NCI-H2196 (cell line): Measurements from ENCODE around the gene RIPOR1.
A peak's percentile ranks its signal among the peaks of the same experiment; 100 is the strongest.
"Not testable (repeated sequence)": the region's sequence is repeated elsewhere in the genome, so short reads cannot be mapped to it uniquely, and the experiment has no call there.

ENCODE experiments used
- DNase-seq: peaks from one replicate; lab custom pipeline; 2025; ENCODE audit not compliant: unreplicated experiment; lab: John Stamatoyannopoulos, UW

Gene RIPOR1, protein sequence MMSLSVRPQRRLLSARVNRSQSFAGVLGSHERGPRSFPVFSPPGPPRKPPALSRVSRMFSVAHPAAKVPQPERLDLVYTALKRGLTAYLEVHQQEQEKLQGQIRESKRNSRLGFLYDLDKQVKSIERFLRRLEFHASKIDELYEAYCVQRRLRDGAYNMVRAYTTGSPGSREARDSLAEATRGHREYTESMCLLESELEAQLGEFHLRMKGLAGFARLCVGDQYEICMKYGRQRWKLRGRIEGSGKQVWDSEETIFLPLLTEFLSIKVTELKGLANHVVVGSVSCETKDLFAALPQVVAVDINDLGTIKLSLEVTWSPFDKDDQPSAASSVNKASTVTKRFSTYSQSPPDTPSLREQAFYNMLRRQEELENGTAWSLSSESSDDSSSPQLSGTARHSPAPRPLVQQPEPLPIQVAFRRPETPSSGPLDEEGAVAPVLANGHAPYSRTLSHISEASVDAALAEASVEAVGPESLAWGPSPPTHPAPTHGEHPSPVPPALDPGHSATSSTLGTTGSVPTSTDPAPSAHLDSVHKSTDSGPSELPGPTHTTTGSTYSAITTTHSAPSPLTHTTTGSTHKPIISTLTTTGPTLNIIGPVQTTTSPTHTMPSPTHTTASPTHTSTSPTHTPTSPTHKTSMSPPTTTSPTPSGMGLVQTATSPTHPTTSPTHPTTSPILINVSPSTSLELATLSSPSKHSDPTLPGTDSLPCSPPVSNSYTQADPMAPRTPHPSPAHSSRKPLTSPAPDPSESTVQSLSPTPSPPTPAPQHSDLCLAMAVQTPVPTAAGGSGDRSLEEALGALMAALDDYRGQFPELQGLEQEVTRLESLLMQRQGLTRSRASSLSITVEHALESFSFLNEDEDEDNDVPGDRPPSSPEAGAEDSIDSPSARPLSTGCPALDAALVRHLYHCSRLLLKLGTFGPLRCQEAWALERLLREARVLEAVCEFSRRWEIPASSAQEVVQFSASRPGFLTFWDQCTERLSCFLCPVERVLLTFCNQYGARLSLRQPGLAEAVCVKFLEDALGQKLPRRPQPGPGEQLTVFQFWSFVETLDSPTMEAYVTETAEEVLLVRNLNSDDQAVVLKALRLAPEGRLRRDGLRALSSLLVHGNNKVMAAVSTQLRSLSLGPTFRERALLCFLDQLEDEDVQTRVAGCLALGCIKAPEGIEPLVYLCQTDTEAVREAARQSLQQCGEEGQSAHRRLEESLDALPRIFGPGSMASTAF

DNA sequence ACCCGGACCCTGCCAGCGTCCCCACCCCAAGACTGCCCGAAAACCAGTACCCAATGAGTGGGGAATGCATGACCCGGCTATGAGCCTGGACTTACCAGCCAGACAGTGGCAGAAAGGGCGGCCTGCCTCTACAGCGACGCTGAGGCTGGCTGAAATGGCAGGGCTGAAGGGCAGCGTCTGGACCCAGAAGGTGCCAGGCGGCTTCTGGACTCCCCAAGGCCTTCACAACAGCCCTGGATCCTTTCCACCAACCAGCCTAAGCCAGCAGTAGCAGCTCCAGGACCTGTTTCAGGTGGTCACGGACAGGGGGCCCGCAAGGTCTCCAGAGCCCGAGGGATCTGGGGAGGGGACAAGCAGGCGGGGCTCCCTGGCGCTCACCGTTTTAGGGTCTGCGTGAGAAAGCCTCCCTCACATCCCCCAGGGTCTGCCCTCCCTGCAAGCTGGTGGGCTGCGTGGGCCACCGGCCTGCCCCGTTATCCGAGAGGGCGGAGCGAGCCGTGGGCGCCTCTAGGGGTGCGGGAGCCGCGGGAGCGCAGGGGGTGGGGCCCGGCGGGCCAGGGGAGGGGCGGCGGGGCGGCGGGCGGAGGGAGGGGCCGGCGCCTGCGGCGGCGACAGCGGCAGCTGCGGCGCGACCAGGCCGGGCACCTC lies at the start of gene RIPOR1:
Gene RIPOR1 (plus strand): TSS at position 608 of the 648 bp plus-strand sequence. CDS start 9,618 bp downstream, outside the sequence.
- DNase-seq = no peak

DNA sequence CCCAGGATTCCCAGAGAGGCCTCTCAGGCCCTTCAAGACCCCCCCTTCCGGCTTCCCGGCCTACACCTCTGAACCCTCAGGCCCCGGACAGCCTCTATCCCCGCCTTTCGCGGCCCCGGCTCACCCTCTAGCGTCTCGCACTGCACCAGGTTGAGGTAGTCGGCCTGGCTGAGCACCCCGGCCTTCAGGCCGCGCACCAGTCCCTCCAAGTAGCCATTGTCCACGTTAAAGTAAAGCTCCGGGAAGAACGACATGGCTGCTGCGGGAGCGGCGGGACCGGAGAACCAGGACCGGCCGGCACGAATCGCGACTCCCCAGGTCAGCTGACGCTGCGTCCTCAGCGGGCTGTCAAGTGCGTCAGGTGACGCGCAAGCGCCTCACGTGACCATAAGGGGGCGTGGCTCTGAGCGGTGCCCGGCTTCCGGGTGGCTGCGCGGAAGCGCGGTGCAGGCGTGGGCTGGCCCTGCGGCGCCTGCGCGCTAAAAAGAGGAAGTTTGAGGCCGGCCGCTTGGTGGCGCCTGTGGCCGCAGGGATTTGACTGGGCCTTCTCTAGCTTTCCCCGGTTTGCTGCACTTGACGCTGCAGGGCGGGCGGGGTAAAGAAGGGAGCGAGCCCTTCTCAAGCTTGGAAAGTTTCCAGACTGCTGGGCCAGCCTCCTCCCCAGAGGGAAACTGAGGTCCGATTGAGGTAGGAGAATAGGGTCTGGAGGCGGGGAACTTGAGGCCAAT lies 47.6 kb upstream of the RIPOR1 start, which contains the start of gene ATP6V0D1:
Gene ATP6V0D1 (minus strand): TSS at position 325 of the 728 bp plus-strand sequence. CDS start 71 bp downstream, at position 254.
- DNase-seq = peak; percentile 91

DNA sequence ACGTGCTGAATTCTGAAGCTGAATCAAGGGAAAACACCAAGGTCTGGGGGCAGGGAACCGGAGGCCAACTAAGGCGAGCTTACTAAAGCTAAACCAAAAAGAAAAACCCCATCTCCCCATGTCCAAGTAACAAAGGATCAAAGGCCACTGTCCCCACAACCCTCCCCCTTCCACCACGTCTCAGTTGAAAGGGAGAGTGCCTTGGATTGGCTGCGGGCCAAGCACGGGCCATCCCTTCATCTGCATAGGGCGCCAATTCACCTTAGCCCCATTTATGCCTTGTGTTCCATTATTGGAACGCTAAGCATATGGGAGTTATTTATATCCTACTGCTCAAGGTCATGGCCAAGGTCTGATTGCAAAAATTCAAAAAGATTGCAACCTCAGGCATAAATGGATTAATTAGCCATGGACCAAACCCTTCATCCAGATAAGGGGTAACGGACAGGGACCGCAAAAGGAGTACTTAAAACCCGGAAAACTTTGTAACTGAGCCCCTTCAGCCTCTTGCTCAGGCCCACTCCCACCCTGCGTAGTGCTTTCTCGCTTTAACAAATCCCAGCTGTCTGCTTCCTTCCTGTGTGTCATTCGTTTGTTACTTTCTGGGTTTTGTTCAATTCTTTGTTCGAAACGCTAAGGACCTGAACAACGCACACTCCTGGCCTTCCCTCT lies 46.9 kb upstream of the RIPOR1 start:
- DNase-seq = no peak

DNA sequence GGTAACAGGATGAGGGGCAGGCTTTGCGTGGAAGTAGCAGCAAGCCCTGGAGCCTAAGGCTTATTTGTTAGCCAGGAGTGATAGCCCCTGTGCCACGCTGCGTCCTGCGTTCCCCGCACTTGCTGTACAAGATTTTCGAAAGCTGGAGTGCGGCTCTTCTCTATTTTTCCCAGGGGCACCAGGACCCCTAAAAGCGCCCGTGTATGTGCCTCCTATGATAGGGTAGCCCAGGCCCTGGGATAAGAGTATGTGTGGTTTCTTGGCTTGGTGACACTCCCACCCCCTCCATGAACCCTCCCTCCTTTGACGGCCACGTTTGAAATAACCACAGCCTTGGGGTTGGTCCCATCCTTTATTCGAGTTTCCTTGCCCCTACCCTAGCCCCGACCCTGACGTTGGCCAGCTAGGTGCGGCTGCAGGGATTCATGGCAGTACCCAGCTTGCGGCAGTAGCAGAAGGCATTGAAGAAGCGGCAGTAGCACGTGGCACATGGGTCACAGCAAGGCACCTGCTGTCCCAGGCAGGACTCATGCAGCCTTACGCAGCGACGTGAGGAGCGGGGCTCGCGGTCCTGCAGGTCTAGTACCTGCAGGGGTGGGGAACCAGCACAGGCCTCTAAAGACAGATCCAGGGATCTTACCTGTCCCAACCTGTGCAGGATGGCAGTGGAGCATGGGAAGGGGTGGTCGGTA lies 46.2 kb upstream of the RIPOR1 start:
- no peak for DNase-seq

DNA sequence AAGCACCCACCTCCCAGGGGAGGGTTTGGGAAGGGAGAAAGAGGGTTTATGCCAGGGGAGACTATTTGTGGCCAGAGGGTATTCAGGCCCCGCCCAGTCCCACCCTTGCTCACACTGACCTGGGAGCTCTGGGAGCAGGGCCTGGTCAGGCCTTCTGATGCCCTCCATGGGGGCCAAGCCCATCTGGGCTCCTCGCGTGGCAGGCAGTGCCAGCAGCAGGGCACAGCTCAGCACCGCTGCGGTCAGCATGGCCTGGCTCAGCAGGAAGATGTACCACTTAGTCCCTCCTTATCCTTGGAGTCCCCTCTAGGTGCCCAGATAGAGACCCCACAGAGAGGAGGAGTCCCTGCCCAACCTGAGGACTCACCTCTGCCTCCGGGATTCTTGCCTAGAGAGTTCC lies 45.5 kb upstream of the RIPOR1 start, which contains the start of gene AGRP:
Gene AGRP (minus strand): TSS at position 398 of the 400 bp plus-strand sequence. CDS start 149 bp downstream, at position 249.
- DNase-seq = no peak

DNA sequence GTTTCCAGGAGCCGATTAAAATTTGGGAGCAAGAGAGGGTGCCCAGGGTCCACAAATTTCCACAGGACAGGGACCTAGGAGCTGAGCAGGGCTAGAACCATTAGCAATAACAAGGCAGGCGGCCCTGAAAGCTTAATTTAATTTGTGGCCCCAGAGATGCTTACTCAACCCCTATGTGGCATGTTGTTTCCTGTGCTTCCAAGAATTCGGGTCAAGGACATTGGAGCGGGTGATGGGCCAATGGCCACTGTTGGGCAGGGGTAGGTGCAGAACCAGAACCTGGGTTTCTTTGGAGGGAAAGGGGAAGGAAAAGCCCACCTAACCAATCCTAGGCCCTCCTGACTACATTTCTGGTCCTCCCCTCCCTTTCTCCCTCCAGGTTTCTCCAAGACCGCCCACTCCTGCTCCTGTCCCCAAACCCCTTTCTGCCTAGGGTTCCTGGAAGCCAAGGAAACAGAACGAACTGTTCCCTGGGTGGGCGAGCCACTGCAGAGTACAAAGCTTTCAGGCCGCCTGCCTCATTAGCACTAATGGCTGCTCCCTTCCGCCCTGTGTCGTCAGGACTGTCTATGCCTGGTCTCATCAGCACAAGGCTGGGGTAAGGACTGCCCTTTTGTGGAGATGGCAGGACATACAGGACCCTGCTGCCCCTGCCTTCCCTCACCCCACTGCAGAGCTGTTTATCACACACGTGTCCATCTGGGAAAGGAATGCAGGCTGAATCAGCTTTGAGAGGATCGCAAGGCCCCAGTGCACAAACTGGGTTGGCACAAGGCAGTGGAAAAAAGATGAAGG lies 44.7 kb upstream of the RIPOR1 start:
- no peak for DNase-seq

DNA sequence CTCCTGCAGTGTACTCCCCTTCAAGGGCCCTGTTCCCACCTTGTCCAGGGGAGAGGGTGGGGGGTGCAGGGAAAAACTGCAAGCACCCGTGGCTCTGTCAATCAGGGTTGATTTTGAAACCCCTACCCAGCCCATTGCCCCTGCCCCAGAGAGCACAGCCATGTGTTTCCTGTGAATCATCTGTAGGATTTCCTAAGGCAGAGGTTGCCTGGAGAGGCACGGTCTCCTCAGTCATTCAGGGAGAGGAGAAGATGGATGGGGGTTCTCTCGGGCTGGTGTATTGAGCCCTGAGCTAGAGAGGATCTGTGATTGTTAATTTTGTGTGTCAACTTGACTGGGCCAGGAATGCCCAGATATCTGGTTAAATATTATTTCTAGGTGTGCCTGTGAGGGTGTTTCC lies 41.8 kb upstream of the RIPOR1 start:
- DNase-seq = no peak

DNA sequence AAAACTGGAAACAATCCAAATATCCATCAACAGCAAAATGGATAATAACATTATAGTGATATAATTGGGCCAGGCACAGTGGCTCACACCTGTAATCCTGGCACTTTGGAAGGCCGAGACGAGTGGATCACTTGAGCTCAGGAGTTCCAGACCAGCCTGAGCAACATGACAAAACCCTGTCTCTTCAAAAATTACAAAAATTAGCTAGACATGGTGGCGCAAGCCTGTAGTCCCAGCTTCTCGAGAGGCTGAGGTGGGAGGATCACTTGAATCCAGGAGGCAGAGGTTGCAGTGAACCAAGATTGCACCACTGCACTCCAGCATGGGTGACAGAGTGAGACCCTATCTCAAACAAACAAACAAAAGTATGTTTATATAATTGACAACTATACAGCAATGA lies 41.1 kb upstream of the RIPOR1 start:
- not testable (repeated sequence) for DNase-seq

DNA sequence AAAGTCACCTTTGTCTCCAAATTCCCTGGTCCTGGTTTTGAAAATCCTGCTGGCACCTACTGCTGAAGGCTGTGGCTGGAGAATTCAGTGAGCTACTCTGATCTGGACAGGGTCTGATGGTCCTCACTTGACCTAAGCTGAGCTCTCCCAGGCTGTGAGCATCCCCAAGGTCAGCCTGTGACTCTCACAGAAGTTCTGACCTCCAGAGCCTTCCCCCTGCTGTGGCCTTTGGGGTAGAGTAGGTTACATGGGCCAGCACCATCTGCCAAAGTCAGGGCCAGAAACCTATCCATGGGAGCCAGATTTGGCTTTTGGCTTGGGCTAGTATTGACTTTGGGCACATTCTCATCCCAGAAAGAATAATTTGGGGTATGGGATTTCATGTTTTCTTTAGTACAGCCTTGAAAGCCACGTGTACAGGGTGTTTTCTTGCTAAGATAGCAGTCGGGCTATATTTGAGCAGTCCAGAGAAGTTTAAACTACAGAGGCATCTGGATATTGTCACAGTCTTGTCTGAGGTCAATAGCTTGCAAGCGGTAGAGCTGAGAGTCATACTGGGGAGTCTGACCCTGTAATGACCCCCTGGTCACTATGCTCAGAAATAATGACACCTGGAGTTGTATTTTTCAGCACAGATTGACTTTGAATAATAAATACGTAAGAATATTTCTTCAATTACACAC lies 39.1 kb upstream of the RIPOR1 start:
- no peak for DNase-seq

DNA sequence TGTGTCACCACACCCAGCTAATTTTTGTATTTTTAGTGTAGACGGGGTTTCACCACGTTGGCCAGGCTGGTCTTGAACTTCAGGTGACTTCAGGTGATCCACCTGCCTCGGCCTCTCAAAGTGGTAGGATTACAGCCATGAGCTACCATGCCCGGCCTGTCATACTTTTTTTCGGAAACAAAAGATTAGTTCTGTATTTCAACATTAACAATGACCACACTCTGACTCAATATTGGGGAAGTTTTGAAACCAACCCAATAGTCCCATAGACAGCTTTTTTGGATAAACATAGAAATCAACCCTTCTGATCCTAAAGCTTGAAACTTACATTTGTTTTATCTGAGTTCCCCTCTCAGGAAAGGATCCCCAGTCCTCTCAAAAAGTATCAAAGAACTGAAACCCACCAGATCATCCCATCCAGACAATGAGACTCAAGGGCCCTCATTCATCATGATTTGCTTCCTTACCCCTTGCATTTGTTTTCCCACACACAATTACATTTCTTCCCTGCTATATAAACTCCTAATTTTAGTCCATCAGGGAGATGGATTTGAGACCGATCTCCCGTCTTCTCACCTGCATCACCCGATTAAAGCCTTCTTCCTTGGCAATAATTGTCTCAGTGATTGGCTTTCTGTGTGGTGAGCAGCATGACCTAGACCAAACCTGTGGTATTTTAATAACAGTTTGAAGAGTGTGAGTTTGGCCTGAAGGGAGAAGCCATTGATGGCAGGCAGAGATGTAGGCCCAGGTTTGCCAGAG lies 38.1 kb upstream of the RIPOR1 start:
- DNase-seq = no peak

DNA sequence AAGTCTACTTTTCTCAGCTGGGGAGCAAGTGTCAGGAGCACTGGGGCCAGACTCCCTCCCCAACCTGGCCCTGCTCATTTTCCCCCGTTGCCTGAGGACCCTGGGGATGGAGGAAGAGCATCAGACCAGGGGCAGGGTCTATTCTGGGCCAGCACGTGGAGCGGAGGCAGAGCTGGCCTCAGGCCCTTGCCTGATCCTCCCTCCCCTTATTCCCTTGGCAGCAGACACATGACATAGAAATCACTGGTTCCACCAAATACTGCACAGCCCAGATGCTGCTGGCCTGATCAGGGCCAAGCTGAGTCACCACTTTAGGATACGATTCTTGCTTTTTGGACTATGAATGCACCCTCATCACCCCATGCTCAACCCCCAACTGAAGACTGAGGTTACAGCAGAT lies 29.5 kb upstream of the RIPOR1 start:
- DNase-seq = no peak

DNA sequence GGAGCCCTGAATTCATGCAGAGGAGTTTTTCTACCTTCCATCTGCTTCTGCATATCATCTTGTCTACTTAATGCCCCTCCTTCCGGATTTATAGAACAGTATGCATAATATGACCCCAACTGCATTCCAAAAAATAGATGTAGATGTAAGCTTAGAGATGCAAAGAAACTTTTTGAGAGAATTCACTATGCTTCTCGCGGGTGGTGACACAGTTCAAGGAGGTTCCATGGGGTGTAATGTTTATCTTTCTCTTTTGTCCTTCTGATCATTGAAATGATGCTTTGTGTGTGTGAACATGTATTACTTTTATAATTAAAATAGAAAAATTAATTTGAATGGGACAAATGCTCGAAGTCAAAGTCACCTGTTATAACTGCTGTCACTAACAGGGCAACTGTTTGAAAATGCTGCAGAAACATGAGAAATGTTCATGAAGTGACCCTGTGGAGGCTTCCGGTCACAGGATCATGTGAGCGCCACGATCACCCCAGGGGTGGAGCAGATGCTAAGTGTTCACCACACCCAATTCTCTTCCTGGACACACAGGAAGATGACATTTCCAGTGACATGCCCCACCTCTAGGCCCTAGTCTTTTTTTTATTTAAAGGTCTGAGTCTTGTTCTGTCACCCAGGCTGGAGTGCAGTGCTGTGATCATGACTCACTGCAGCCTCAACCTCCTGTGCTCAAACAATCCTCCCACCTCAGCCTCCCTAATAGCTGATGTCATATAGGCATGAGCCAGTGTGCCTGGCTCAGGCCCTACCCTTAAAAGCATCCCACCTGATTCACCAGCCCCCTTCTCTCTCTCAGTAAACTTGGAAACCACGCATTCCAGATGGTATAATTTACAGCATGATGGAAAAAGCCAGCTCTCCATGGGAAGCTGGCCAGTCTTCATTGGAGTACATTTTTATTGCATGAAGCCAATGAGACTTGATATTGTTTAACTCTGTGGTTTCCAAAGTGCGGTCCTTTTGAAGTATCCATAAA lies 24.3 kb upstream of the RIPOR1 start:
- no peak for DNase-seq

DNA sequence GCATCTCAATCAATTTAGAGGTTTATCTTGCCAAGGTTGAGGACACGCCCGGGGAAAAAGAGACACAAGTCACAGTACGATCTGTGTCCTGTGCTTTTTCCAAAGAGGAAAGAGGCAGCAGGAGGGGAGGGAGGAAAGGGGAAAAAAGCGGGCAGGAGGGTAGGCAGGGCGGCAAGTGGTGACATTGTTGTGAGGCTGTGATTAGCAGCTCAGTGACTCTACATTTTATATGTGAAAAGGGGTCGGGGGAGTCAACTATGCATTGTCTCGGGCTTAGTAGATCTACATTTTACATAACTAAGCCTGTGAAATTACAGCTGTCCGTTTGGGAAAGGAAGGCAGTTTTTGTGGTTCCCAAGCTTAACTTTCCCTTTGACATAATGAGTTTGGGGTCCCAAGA lies 22.2 kb upstream of the RIPOR1 start:
- no peak for DNase-seq

DNA sequence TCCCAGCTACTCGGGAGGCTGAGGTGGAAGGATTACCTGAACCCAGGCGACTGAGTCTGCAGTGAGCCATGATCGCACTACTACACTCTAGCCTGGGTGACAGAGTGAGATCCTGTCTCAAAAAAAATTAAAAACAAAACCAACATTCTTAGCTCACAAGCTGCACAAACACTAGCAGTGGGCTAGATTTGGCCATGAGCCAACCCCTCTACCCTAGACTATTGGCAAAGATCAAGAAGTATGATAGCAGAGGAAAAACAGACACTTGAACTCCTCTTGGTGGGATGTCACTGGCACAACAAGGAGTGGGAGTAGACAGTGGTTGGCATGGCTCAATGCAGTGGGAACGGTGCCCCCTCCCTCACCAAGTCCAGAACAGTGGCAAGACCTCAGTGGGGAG lies 19.6 kb upstream of the RIPOR1 start:
- DNase-seq = no peak

DNA sequence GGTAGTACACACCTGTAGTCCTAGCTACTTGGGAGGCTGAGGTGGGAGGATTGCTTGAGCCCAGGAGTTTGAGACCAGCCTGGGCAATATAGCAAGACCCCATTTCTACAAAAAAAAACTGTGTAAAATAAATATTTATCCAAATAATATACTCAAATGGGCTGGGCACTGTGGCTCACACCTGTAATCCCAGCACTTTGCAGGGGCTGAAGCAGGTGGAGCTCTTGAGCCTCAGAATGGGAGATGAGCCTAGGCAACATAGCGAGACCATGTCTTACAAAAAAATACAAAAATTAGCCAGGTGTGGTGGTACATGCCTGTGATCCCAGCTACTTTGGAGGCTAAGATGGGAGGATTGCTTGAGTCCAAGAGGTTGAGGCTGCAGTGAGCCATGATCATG lies 14.7 kb upstream of the RIPOR1 start:
- not testable (repeated sequence) for DNase-seq
